ENCODE data around the gene NFATC4.

DNA sequence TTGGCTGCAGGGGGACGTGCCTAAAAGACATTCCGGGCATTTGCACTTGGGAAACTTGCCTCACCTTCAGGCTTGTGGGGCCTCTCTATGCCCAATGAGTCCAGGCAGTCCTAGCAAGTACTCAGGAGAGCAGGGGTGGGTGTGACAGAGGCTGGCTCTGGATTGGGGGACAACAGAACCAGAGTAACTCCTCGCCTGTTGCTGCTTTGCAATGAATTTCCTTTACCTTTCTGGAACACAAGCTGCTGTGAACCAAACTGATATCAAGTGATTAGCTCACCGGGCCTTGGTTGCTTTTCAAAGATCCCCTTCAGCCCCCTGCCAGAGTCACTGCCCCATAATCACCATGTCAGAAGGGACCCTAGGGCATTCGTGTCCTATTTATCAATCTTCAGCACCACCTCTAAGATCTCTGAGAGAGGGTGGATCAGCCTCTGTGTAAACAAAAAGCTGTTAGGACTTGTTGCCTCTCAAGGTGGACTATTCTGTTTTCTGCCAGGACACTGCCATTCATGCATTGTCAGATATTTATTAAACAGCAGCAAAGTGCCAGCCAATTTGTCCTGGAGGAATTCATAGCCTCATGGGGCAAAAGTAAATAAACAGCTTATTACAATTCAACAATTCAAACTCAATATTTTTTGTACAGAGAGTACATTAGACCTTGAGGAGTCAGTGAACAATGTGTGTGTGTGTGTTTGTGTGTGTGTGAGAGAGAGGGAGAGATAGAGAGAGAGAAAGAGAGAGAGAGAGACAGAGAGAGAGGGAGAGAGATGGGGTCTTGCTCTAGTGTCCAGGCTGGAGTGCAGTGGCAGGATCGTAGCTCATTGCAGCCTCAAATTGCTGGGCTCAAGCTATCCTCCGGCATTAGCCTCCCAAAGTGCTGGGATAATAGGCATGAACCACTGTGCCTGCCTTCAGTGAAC is 11.3 kb downstream of the NFATC4 start:
- TF ChIP-seq, protein P1, sequence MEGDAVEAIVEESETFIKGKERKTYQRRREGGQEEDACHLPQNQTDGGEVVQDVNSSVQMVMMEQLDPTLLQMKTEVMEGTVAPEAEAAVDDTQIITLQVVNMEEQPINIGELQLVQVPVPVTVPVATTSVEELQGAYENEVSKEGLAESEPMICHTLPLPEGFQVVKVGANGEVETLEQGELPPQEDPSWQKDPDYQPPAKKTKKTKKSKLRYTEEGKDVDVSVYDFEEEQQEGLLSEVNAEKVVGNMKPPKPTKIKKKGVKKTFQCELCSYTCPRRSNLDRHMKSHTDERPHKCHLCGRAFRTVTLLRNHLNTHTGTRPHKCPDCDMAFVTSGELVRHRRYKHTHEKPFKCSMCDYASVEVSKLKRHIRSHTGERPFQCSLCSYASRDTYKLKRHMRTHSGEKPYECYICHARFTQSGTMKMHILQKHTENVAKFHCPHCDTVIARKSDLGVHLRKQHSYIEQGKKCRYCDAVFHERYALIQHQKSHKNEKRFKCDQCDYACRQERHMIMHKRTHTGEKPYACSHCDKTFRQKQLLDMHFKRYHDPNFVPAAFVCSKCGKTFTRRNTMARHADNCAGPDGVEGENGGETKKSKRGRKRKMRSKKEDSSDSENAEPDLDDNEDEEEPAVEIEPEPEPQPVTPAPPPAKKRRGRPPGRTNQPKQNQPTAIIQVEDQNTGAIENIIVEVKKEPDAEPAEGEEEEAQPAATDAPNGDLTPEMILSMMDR (IDR thresholded peaks at IDR 0.05) = no peak
- TF ChIP-seq POLR2A (IDR thresholded peaks at IDR 0.05) = no peak

All from testis (tissue), 2 donors.